ENCODE data around the gene B4GALT4. TPM values are rescaled to one million over a fixed set of nuclear protein-coding genes. Genes with fewer than 3 reads are reported as not detected.

The B4GALT4 gene
- total and polyA plus RNA-seq, 2 of the 8 experiments (the other 6 are each of a cell fraction or from before 2014, with no cell fraction given), result 14.6 to 44.7 TPM

DNA sequence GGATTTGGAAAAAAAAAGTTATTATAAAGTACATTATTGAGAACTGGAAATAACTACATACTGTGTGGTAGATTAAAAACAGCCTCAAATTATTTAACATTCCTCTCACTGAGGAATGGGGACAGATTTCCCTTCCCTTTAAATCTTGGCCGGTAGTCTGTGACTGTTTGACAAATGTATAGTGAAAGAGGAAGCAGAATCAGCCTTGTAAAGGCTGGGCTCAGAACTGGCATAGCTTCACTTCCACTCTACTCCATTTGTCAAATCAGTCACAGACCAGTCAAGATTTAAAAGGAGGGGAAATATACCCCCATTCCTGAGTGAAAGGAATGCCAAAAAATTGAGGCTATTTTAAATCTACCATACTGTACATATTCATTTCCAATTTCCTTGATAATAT is 18.2 kb upstream of the B4GALT4 start (continued):
- TF ChIP-seq ATF3 (IDR thresholded peaks at IDR 0.05; ENCODE audit: insufficient read depth, low read depth, low read length) (no peak), POU5F1 (IDR thresholded peaks at IDR 0.05; ENCODE audit: low read depth, low read length) (no peak)
